ENCODE data around the gene TRIM10.

The TRIM10 gene

DNA sequence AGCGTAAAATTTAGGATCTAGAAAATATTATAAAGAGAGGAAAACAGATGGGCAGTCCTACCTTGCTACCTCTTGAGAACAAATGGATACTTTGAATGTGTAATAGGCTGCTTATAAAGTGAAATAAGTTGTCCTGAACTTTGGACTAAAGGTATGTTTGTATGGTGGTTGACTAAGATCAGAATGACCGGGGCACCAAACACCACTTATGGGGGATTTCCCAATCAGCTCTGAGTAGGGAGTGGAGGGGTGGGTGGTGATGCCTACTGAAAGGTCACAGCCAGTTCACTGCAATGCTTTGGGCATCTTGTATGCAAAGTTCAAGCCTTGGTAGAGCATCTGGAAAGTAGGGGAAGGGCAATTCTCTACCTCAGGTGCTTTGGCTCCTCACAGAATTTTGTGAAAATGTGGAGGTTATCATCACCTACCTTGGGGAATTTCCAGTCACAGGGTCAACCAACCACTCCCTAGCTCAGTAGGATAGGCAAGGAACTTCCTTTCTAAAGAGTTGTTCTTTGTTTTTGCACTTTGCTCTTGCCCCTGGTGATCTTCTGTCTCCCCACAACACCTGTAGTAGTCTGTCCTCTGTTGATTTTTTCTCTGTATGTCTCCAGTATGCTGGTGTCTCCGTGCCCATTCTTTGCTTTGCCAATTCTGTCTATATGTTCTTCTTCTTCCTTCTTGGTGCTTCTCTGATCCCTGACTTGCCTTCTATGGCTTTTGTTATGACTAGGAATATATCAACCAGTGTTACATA is 47.8 kb downstream of the TRIM10 start, which contains the start of gene TRIM31:
TSS of gene TRIM31 (minus strand) at position 88 of the 757 bp plus-strand sequence. CDS start 285 bp downstream, outside the sequence.
- POLR2A ChIA-PET: no interaction called here
- Histone ChIP-seq H3K27me3 (replicated peaks in 2 of 5; ENCODE audit: control insufficient read depth in 4 of 5, insufficient read depth in 5 of 5, low read length in 4 of 5) (peaks cover 13 to 60% (median 28%) of the 10 kb centered on the region in 5 experiments), H3K9me3 (ENCODE audit: control extremely low read depth in 1 of 5, control insufficient read depth in 4 of 5, insufficient read depth in 2 of 5, low read depth in 1 of 5, low read length in 4 of 5) (no peaks in the 10 kb centered on the region), H3K4me3 (ENCODE audit: control insufficient read depth in 1 of 7, extremely low read depth in 1 of 7, insufficient read depth in 4 of 7, low read depth in 2 of 7, low read length in 6 of 7) (no peak within 1 kb of the TSS), H3K4me1 (ENCODE audit: control extremely low read depth in 1 of 4, control insufficient read depth in 4 of 4, insufficient read depth in 4 of 4, low read length in 3 of 4) (no peaks in the 10 kb centered on the region), H3K36me3 (ENCODE audit: control insufficient read depth in 4 of 4, insufficient read depth in 4 of 4, low read length in 3 of 4) (no peaks in the 10 kb centered on the region), H3K27ac (ENCODE audit: insufficient read depth in 1 of 2, low read depth in 1 of 2, low read length in 2 of 2, poor library complexity in 1 of 2, severe bottlenecking in 2 of 2) (no peak within 1 kb of the TSS)
- 86% methylated on average over 3 of the region's 3 CpGs for WGBS (ENCODE audit: insufficient coverage)
- DNase-seq: no peak
- CTCF ChIA-PET: interaction anchor here (1.1 to 4.0 kb wide), 3 partner anchors 10 to 28 kb away, joined by 3 to 25 read pairs (median 16); no protein-coding TSS in a partner anchor

DNA sequence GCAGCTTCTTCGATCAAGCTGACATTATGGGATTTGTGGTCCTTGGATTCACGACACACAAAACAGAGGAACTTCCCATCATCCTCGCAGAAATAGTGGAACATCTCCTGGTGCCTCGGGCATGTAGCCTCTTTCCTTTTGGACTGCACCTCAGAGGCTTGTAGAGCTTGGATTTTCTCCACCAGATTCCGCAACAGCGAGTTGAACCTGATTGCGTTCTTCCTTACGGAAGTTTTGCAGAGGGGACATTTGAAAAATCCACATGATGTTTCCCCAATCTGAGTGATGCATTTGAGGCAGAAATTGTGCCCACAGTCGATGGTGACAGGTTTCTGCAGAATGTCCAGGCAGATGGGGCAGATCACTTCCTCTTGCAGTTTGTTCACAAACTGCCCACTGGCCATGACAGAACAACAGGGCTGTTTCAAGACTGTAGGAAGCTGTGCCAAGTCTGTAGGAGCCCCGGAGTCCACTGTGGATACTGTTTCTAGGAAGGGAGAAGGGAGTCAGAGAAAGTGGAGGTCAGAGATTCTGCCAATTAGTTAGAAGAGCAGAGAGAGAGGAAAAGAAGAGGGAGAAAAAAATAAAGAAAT is 48.5 kb downstream of the TRIM10 start:
- Histone ChIP-seq H3K27ac (ENCODE audit: insufficient read depth in 1 of 2, low read depth in 1 of 2, low read length in 2 of 2, poor library complexity in 1 of 2, severe bottlenecking in 2 of 2) (no peak overlapping the region), H3K4me3 (ENCODE audit: control insufficient read depth in 1 of 7, extremely low read depth in 1 of 7, insufficient read depth in 4 of 7, low read depth in 2 of 7, low read length in 6 of 7) (no peak overlapping the region), H3K36me3 (ENCODE audit: control insufficient read depth in 4 of 4, insufficient read depth in 4 of 4, low read length in 3 of 4) (no peaks in the 10 kb centered on the region), H3K9me3 (ENCODE audit: control extremely low read depth in 1 of 5, control insufficient read depth in 4 of 5, insufficient read depth in 2 of 5, low read depth in 1 of 5, low read length in 4 of 5) (no peaks in the 10 kb centered on the region), H3K4me1 (ENCODE audit: control extremely low read depth in 1 of 4, control insufficient read depth in 4 of 4, insufficient read depth in 4 of 4, low read length in 3 of 4) (no peaks in the 10 kb centered on the region), H3K27me3 (replicated peaks in 2 of 5; ENCODE audit: control insufficient read depth in 4 of 5, insufficient read depth in 5 of 5, low read length in 4 of 5) (peaks cover 13 to 65% (median 29%) of the 10 kb centered on the region in 5 experiments)
- WGBS (ENCODE audit: insufficient coverage): 79% methylated on average over 10 of the region's 10 CpGs
- no peak for DNase-seq
- CTCF ChIA-PET: interaction anchor here (1.1 to 4.0 kb wide), 3 partner anchors 10 to 28 kb away, joined by 3 to 25 read pairs (median 16); no protein-coding TSS in a partner anchor
- POLR2A ChIA-PET: no interaction called here

DNA sequence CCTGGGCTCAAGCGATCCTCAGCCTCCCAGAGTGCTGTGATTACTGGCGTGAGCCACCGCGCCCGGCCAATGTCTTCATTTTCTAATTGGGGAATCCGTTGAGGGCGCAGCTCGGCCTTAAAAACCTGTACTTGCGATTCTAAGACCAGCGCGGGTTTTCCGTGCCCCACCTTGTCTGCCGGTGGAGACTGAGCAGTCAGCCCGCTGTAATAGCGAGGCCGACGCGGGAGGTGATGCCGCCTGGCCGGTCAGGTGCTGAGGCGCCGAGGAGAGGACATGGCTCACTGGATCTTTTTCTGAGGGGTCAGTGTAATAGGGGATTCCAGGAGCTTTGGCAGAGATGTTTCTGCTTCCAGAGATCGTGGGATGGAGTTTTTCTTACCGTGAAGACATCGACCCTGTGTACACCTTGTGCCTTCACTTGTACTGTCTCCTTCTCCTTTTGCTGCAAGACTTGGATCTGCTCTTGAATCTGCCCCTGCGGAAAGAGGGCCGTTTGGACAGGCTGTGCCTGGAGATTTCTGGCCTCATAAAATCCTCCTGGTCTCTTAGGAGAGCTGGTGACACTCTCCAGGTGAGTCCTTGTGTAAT is 49.6 kb downstream of the TRIM10 start:
- Histone ChIP-seq H3K27me3 (replicated peaks in 2 of 5; ENCODE audit: control insufficient read depth in 4 of 5, insufficient read depth in 5 of 5, low read length in 4 of 5) (peaks cover 13 to 69% (median 31%) of the 10 kb centered on the region in 5 experiments), H3K36me3 (ENCODE audit: control insufficient read depth in 4 of 4, insufficient read depth in 4 of 4, low read length in 3 of 4) (no peaks in the 10 kb centered on the region), H3K4me3 (ENCODE audit: control insufficient read depth in 1 of 7, extremely low read depth in 1 of 7, insufficient read depth in 4 of 7, low read depth in 2 of 7, low read length in 6 of 7) (no peak overlapping the region), H3K9me3 (ENCODE audit: control extremely low read depth in 1 of 5, control insufficient read depth in 4 of 5, insufficient read depth in 2 of 5, low read depth in 1 of 5, low read length in 4 of 5) (no peaks in the 10 kb centered on the region), H3K27ac (ENCODE audit: insufficient read depth in 1 of 2, low read depth in 1 of 2, low read length in 2 of 2, poor library complexity in 1 of 2, severe bottlenecking in 2 of 2) (no peak overlapping the region), H3K4me1 (ENCODE audit: control extremely low read depth in 1 of 4, control insufficient read depth in 4 of 4, insufficient read depth in 4 of 4, low read length in 3 of 4) (no peaks in the 10 kb centered on the region)
- POLR2A ChIA-PET: no interaction called here
- no peak for DNase-seq
- 57% methylated on average over 21 of the region's 27 CpGs for WGBS (ENCODE audit: insufficient coverage)
- CTCF ChIA-PET: interaction anchor here (0.9 to 4.0 kb wide), 3 partner anchors 8 to 41 kb away, joined by 4 to 25 read pairs (median 16); no protein-coding TSS in a partner anchor

DNA sequence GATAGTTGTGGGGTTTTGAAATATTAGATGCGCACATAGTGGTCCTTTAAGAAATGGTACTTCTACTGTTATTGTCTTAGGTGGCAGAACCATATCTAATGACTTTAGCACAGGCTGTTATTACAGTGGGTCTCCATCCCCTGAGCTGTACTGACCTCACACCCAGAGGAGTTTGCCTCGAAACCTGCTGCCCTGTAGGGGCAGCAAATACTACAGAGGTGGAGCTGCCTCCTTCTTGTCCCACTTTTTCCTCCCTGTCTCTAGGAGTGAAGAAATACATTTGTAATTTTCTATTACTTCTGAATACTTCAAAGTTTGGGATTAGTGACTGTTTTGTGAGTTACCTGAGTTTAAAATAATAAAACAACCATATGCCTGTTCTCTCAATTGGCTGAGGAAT is 56.4 kb downstream of the TRIM10 start:
- Histone ChIP-seq H3K9me3 (ENCODE audit: control extremely low read depth in 1 of 5, control insufficient read depth in 4 of 5, insufficient read depth in 2 of 5, low read depth in 1 of 5, low read length in 4 of 5) (no peaks in the 10 kb centered on the region), H3K4me1 (ENCODE audit: control extremely low read depth in 1 of 4, control insufficient read depth in 4 of 4, insufficient read depth in 4 of 4, low read length in 3 of 4) (peaks cover 9 to 36% (median 35%) of the 10 kb centered on the region in 4 experiments), H3K27ac (ENCODE audit: insufficient read depth in 1 of 2, low read depth in 1 of 2, low read length in 2 of 2, poor library complexity in 1 of 2, severe bottlenecking in 2 of 2) (no peak overlapping the region), H3K36me3 (ENCODE audit: control insufficient read depth in 4 of 4, insufficient read depth in 4 of 4, low read length in 3 of 4) (no peaks in the 10 kb centered on the region), H3K27me3 (replicated peaks in 2 of 5; ENCODE audit: control insufficient read depth in 4 of 5, insufficient read depth in 5 of 5, low read length in 4 of 5) (peaks cover 4 to 68% (median 41%) of the 10 kb centered on the region in 5 experiments), H3K4me3 (ENCODE audit: control insufficient read depth in 1 of 7, extremely low read depth in 1 of 7, insufficient read depth in 4 of 7, low read depth in 2 of 7, low read length in 6 of 7) (no peak overlapping the region)
- WGBS (ENCODE audit: insufficient coverage): 100% methylated on average over 1 of the region's 2 CpGs
- no peak for DNase-seq
- CTCF ChIA-PET: interaction anchor here (0.9 to 5.6 kb wide), 13 partner anchors 8 to 116 kb away, joined by 3 to 108 read pairs (median 10); partner anchors contain the start of genes TRIM15, TRIM31 and TRIM40
- POLR2A ChIA-PET: no interaction called here

DNA sequence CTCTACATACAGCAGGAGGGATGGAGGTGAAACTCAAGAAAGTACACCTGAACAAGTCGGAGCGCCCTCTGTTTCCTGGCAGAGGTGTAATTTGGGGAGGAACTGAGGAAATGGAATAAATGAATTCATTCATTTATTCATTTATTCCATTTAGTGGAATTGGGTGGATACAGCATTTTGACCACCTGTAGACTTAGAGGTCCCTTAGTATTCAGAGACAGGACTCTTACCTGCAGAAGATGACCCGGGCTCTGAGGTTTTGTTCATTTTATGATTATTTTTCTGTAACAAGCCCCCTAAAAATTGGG is 57.2 kb downstream of the TRIM10 start:
- no peak overlapping the region for H3K27ac ChIP-seq (ENCODE audit: insufficient read depth in 1 of 2, low read depth in 1 of 2, low read length in 2 of 2, poor library complexity in 1 of 2, severe bottlenecking in 2 of 2)
- 80% methylated on average over 1 of the region's 3 CpGs for WGBS (ENCODE audit: insufficient coverage)

DNA sequence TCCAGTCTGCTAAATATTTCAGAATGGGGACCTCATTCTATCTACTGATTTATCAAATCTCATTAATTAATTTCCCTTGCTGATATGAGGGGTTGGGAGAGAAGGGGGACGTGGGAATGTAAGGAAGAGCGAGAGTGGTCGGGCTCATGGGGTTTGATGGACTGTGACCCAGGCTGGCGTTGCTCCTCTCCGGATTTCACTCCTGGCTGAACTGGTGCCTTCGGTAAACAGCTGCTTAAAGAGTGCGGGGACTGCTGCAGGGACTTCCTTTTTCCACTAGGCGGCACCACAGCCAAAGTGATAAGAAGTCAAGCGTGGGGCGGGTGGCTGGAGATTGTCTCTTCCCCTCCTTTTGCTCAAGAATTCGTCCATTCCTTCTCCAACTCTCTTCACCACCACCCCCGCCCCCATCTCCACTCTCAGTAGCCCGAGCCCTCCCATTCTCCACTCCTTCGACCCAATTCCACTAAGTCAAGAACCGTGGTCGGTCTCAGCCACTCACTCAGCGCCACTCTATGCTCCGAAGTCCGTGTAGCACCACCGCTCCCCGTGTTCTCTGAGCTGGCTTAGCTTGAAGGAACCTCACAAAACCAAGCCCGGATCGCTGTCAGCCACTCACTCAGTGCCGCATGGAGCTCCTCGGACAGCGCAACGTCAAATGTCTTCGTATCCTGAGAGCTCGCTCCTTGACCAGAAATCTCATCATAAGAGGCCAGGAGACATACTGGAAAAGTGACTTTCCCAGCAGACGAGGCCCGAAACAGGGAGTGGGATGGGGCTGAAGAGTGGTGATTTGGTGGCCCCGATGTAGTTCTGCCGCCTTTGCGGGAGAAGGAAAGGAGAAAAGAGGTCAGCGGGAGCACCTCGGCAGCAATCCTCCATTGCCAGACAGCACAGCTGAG is 57.8 kb downstream of the TRIM10 start:
- Histone ChIP-seq H3K4me3 (ENCODE audit: control insufficient read depth in 1 of 7, extremely low read depth in 1 of 7, insufficient read depth in 4 of 7, low read depth in 2 of 7, low read length in 6 of 7) (peak overlapping the region; percentile 0 to 72 (median 47)), H3K27ac (ENCODE audit: insufficient read depth in 1 of 2, low read depth in 1 of 2, low read length in 2 of 2, poor library complexity in 1 of 2, severe bottlenecking in 2 of 2) (no peak overlapping the region), H3K9me3 (ENCODE audit: control extremely low read depth in 1 of 5, control insufficient read depth in 4 of 5, insufficient read depth in 2 of 5, low read depth in 1 of 5, low read length in 4 of 5) (no peaks in the 10 kb centered on the region), H3K27me3 (replicated peaks in 2 of 5; ENCODE audit: control insufficient read depth in 4 of 5, insufficient read depth in 5 of 5, low read length in 4 of 5) (peaks cover 4 to 76% (median 45%) of the 10 kb centered on the region in 5 experiments), H3K36me3 (ENCODE audit: control insufficient read depth in 4 of 4, insufficient read depth in 4 of 4, low read length in 3 of 4) (no peaks in the 10 kb centered on the region), H3K4me1 (ENCODE audit: control extremely low read depth in 1 of 4, control insufficient read depth in 4 of 4, insufficient read depth in 4 of 4, low read length in 3 of 4) (peaks cover 9 to 36% (median 35%) of the 10 kb centered on the region in 4 experiments)
- ChIA-PET CTCF (interaction anchor here (0.6 to 5.6 kb wide), 26 partner anchors 10 to 117 kb away, joined by 3 to 108 read pairs (median 4); partner anchors contain the start of genes RNF39, TRIM15, TRIM31 and TRIM40), POLR2A (no interaction called here)
- DNase-seq: peak; percentile 86 to 92 (median 91)
- 1% methylated on average over 33 of the region's 36 CpGs for WGBS (ENCODE audit: insufficient coverage)

More for the DNA sequence above, 57.2 kb downstream of the TRIM10 start:
- ChIA-PET POLR2A (no interaction called here), CTCF (interaction anchor here (0.7 to 5.6 kb wide), 23 partner anchors 9 to 117 kb away, joined by 3 to 108 read pairs (median 5); partner anchors contain the start of genes RNF39, TRIM15, TRIM31 and TRIM40)
- Histone ChIP-seq H3K4me1 (ENCODE audit: control extremely low read depth in 1 of 4, control insufficient read depth in 4 of 4, insufficient read depth in 4 of 4, low read length in 3 of 4) (peaks cover 9 to 36% (median 35%) of the 10 kb centered on the region in 4 experiments), H3K9me3 (ENCODE audit: control extremely low read depth in 1 of 5, control insufficient read depth in 4 of 5, insufficient read depth in 2 of 5, low read depth in 1 of 5, low read length in 4 of 5) (no peaks in the 10 kb centered on the region), H3K27me3 (replicated peaks in 2 of 5; ENCODE audit: control insufficient read depth in 4 of 5, insufficient read depth in 5 of 5, low read length in 4 of 5) (peaks cover 4 to 72% (median 41%) of the 10 kb centered on the region in 5 experiments), H3K4me3 (ENCODE audit: control insufficient read depth in 1 of 7, extremely low read depth in 1 of 7, insufficient read depth in 4 of 7, low read depth in 2 of 7, low read length in 6 of 7) (peak overlapping the region in 3 of 7 experiments; percentile 47 to 72 (median 63)), H3K36me3 (ENCODE audit: control insufficient read depth in 4 of 4, insufficient read depth in 4 of 4, low read length in 3 of 4) (no peaks in the 10 kb centered on the region)
- DNase-seq: no peak
